Large intestine (tissue), 3 donors: Measurements from ENCODE around the gene INTS15. TPM values are rescaled to one million over a fixed set of nuclear protein-coding genes. Genes with fewer than 3 reads are reported as not detected.

Experiments
- DNase-seq, 2 donors: peaks; one replicate each; pipeline versions ENCODE4 v3.0.0 to v3.0.0-alpha.2; 2013
- H3K27ac ChIP-seq: one replicate; pipeline ENCODE4 v1.5.1; 2013; ENCODE audit warnings: low read length
- H3K27me3 ChIP-seq: 2 replicates; pipeline ENCODE4 v1.6.1; 2013; ENCODE audit warnings: low read length; ENCODE audit not compliant: control insufficient read depth, insufficient read depth
- H3K36me3 ChIP-seq: 2 replicates; pipeline ENCODE4 v1.6.1; 2013; ENCODE audit warnings: low read length; ENCODE audit not compliant: control insufficient read depth, insufficient read depth
- H3K4me1 ChIP-seq: one replicate; pipeline ENCODE4 v1.6.1; 2013; ENCODE audit warnings: low read length; ENCODE audit not compliant: control insufficient read depth, insufficient read depth
- H3K4me3 ChIP-seq: one replicate; pipeline ENCODE4 v1.5.1; 2013; ENCODE audit warnings: low read length
- H3K9me3 ChIP-seq: one replicate; pipeline ENCODE4 v1.6.1; 2013; ENCODE audit warnings: mild to moderate bottlenecking, low read depth, low read length, moderate library complexity; ENCODE audit not compliant: control insufficient read depth
- WGBS: methylation state at CpG from one replicate; pipeline ENCODE4 v1.1.5; 2013; ENCODE audit warnings: low lambda C conversion rate; ENCODE audit not compliant: insufficient coverage; 5-methylcytosine and 5-hydroxymethylcytosine counted together
- polyA plus RNA-seq: library from polyadenylated mRNA; unstranded; fragments of 120-200 nt; gene quantifications from one replicate; pipeline ENCODE4 v1.2.1, GENCODE V29; 2013

INTS15 gene
- polyA plus RNA-seq, 1 donor = 28.6 TPM

- Histone ChIP-seq H3K27me3 (no peaks in the 10 kb centered on the region), H3K36me3 (peaks cover 71% of the 10 kb centered on the region), H3K4me3 (no peak overlapping the region), H3K9me3 (peaks cover 32% of the 10 kb centered on the region), H3K27ac (no peak overlapping the region), H3K4me1 (no peaks in the 10 kb centered on the region)
- no CpG with 5 or more reads among the region's 12 CpGs for WGBS
- DNase-seq = no peak
Measured at GRCh38 chr7:6650521-6651011, 60.7 kb downstream of the INTS15 start.

DNA sequence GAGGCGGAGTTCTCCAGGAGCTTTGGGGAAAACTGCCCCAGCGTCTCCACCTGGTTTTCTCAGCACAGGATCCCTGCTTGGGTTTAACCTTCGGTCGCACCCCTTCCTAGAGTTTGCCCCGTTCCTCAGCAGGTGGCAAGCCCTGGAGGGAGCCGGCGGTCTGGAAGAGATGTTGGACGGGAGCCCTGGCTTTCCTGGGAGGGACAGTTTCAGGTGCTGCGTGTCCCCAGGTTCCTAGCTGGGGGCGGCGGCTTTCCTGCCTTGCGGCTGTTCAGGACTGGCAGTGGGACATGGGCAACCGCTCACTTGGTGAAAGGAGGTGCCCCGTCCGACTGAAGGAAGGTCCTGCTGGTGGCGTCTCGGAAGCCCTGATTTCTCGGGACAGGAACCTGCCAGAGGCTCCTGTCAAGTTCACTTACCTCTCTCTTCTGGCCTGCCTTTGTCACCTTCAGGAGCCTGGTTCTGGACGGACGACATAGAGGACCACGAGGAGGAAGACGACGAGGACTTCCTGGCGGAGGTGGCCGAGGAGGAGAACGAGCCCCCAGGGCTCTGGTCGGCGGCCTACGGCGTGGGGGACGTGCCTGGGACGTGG, 62.1 kb downstream of the INTS15 start:
- no CpG with 5 or more reads among the region's 32 CpGs for WGBS
- no peaks in the 10 kb centered on the region for H3K4me1 ChIP-seq
- H3K36me3 ChIP-seq = peaks cover 65% of the 10 kb centered on the region
- DNase-seq = no peak
- peaks cover 32% of the 10 kb centered on the region for H3K9me3 ChIP-seq
- H3K4me3 ChIP-seq = no peak overlapping the region
- no peak overlapping the region for H3K27ac ChIP-seq
- no peaks in the 10 kb centered on the region for H3K27me3 ChIP-seq

DNA sequence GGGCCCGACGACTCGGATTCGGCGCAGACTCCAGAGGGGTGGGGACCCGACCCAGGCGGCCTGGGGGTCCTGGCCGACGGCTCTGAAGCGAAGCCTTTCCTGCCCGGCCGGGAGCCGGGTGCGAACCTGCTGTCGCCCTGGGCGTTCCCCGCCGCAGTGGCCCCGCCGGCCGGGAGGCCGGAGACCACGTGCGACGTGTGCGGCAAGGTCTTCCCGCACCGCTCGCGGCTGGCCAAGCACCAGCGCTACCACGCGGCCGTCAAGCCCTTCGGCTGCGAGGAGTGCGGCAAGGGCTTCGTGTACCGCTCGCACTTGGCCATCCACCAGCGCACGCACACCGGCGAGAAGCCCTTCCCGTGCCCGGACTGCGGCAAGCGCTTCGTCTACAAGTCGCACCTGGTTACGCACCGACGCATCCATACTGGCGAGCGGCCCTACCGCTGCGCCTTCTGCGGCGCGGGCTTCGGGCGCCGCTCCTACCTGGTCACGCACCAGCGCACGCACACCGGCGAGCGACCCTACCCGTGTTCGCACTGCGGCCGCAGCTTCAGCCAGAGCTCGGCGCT, 62.7 kb downstream of the INTS15 start:
- Histone ChIP-seq H3K36me3 (peaks cover 60% of the 10 kb centered on the region), H3K4me3 (no peak overlapping the region), H3K9me3 (peaks cover 32% of the 10 kb centered on the region), H3K27ac (no peak overlapping the region), H3K27me3 (no peaks in the 10 kb centered on the region), H3K4me1 (no peaks in the 10 kb centered on the region)
- no peak for DNase-seq
- WGBS = no CpG with 5 or more reads among the region's 75 CpGs

DNA sequence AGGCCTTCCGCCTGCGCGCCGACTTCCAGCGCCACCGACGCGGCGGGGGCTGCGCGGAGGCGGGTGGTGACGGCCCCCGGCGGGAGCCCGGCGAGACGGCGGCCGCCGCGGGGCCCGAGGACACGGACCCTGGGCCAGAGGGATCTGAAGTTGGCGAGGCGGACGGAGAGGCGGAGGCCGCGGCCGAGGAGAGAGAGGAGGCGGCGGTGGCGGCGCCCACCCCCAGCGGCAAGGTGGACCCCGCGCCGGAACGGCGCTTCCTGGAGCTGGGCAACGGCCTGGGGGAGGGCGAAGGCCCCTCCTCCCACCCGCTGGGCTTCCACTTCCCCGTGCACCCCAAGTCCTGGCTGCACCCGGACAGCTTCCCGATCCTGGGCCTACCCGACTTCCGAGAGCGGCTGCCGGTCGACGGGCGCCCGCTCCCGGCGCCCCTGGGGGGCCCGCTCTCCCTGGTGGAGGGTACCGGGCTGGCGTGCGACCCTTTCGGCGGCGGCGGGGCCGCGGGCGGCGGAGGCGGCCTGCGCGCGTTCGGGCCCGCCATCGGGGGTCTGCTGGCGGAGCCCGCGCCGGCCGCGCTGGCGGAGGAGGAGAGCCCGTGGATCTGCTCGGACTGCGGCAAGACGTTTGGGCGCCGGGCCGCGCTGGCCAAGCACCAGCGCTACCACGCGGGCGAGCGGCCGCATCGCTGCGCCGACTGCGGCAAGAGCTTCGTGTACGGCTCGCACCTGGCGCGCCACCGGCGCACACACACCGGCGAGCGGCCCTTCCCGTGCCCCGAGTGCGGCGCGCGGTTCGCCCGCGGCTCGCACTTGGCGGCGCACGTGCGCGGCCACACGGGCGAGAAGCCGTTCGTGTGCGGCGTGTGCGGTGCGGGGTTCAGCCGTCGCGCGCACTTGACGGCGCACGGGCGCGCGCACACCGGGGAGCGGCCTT, 63.5 kb downstream of the INTS15 start:
- H3K4me1 ChIP-seq = no peaks in the 10 kb centered on the region
- H3K36me3 ChIP-seq = peaks cover 52% of the 10 kb centered on the region
- WGBS = no CpG with 5 or more reads among the region's 146 CpGs
- peaks cover 32% of the 10 kb centered on the region for H3K9me3 ChIP-seq
- H3K27ac ChIP-seq = no peak overlapping the region
- no peaks in the 10 kb centered on the region for H3K27me3 ChIP-seq
- DNase-seq = no peak
- H3K4me3 ChIP-seq = no peak overlapping the region

GRCh38 chr7:6654113-6654841, 64.5 kb downstream of the INTS15 start:
- H3K4me1 ChIP-seq = no peaks in the 10 kb centered on the region

GRCh38 chr7:6654842-6655610, 65.2 kb downstream of the INTS15 start:
- H3K4me1 ChIP-seq = peaks cover 4% of the 10 kb centered on the region
- no peak overlapping the region for H3K4me3 ChIP-seq
- DNase-seq = no peak
- H3K27ac ChIP-seq = no peak overlapping the region
- peaks cover 32% of the 10 kb centered on the region for H3K9me3 ChIP-seq
- no CpG with 5 or more reads among the region's 48 CpGs for WGBS
- H3K36me3 ChIP-seq = peaks cover 36% of the 10 kb centered on the region
- H3K27me3 ChIP-seq = no peaks in the 10 kb centered on the region

More at GRCh38 chr7:6654113-6654841, 64.5 kb downstream of the INTS15 start:
- H3K36me3 ChIP-seq = peaks cover 44% of the 10 kb centered on the region
- no peak for DNase-seq
- H3K9me3 ChIP-seq = peaks cover 32% of the 10 kb centered on the region
- H3K27ac ChIP-seq = no peak overlapping the region
- WGBS = no CpG with 5 or more reads among the region's 94 CpGs
- no peak overlapping the region for H3K4me3 ChIP-seq
- H3K27me3 ChIP-seq = no peaks in the 10 kb centered on the region

DNA sequence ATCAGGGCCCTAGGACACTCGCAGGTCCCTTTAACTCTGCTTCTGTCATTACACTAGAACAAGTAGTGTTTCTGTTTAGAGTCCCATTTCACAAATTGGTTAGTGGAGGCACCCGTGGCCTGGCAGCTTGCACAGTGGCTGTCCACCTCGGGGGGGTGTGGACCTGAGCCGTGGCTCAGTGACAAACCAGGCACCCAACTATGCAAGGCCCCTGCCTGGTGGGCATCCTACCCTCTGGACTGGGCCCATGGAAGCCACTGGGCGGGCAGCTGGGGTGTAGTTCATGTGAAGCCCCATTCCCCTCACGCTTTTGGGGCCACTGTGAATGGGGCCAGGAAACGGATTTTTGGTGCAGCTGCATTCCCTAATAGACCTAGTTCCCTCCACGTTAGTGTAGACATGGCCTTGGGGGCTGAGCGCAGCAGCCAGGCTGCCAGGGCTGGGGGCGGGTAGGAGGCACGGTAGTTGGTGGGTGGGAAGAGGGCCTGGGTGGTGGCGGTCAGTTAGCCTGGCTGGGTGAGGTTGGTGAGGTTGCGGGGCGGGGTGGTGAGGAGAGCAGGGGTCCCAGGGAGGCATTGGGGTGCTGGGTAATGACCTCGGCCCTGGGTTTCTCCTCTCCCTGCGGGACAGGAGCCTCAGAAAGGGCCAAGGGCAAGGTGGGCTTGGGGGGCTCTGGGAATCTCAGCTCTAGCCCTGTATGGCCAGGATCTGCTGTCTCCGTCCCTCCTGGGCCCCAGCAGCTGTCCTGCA, 66.0 kb downstream of the INTS15 start:
- Histone ChIP-seq H3K4me3 (no peak overlapping the region), H3K4me1 (peaks cover 4% of the 10 kb centered on the region), H3K27me3 (no peaks in the 10 kb centered on the region), H3K27ac (no peak overlapping the region), H3K36me3 (peaks cover 29% of the 10 kb centered on the region), H3K9me3 (peaks cover 30% of the 10 kb centered on the region)
- DNase-seq = no peak
- no CpG with 5 or more reads among the region's 17 CpGs for WGBS

DNA sequence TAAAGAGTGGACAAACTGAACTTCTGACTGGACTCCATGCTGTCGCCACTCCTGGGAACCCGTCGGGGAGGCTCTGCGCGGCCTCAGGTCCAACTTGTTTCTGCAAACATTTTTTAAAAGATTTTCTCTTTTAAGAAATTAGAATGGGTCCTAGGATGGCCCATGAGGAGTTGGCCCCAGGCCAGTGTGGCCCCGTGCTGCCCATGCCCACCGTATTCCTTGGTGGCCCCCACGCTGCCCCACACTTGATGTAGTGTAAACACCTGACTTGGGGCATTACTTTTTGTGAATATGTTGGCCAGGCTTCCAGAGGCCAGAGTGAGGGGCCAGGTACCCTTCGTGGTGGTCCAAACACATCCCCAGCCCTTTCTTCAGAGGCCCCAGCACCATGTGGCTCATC, 66.6 kb downstream of the INTS15 start:
- Histone ChIP-seq H3K36me3 (peaks cover 25% of the 10 kb centered on the region), H3K4me1 (peaks cover 4% of the 10 kb centered on the region), H3K4me3 (no peak overlapping the region), H3K27ac (no peak overlapping the region), H3K27me3 (no peaks in the 10 kb centered on the region), H3K9me3 (peaks cover 25% of the 10 kb centered on the region)
- WGBS = no CpG with 5 or more reads among the region's 9 CpGs
- no peak for DNase-seq
